Measurements from ENCODE around the gene BMP7.

DNA sequence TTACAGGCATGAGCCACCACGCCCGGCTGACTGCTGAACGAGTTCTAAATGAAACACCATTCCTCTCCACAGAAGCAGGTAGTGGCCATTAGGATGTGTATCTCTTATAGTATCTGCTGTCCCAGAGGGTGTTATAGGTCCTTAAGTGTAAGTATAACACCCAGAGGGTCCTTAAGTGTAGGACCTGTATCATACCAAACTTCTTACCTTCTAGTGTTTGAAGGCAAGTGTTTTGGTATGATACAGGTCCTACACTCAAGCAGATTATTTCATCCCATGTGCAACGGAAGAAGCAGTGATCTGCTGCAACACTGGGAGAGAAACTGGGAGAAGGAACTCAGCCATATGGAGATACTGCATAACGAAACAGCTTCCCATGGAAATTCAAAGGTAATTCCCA lies 17.4 kb downstream of the BMP7 start:
- TF ChIP-seq ZNF529 (tag by site-specific recombination; IDR thresholded peaks at IDR 0.05; ENCODE audit: insufficient replicate concordance) (no peak), ZNF791 (tag by site-specific recombination; IDR thresholded peaks at IDR 0.05) (no peak), ZNF830 (tag by site-specific recombination; IDR thresholded peaks at IDR 0.05; ENCODE audit: low read depth) (no peak), KLF16 (tag by site-specific recombination; IDR thresholded peaks at IDR 0.05) (no peak), MYNN (tag by site-specific recombination; IDR thresholded peaks at IDR 0.05; ENCODE audit: borderline replicate concordance) (no peak), HOXD13 (CRISPR knock-in tag; IDR thresholded peaks at IDR 0.05; ENCODE audit: borderline replicate concordance) (no peak), ZBTB48 (tag by site-specific recombination; IDR thresholded peaks at IDR 0.05) (no peak), ZNF19 (tag by site-specific recombination; IDR thresholded peaks at IDR 0.05; ENCODE audit: low read depth) (no peak), ZNF311 (tag by site-specific recombination; IDR thresholded peaks at IDR 0.05; ENCODE audit: borderline replicate concordance) (no peak), MEIS1 (CRISPR knock-in tag; IDR thresholded peaks at IDR 0.05; ENCODE audit: borderline replicate concordance) (no peak), ZNF302 (tag by site-specific recombination; IDR thresholded peaks at IDR 0.05; ENCODE audit: low read depth) (no peak)
- TF ChIP-seq, protein P1, sequence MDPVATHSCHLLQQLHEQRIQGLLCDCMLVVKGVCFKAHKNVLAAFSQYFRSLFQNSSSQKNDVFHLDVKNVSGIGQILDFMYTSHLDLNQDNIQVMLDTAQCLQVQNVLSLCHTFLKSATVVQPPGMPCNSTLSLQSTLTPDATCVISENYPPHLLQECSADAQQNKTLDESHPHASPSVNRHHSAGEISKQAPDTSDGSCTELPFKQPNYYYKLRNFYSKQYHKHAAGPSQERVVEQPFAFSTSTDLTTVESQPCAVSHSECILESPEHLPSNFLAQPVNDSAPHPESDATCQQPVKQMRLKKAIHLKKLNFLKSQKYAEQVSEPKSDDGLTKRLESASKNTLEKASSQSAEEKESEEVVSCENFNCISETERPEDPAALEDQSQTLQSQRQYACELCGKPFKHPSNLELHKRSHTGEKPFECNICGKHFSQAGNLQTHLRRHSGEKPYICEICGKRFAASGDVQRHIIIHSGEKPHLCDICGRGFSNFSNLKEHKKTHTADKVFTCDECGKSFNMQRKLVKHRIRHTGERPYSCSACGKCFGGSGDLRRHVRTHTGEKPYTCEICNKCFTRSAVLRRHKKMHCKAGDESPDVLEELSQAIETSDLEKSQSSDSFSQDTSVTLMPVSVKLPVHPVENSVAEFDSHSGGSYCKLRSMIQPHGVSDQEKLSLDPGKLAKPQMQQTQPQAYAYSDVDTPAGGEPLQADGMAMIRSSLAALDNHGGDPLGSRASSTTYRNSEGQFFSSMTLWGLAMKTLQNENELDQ (tag by site-specific recombination; IDR thresholded peaks at IDR 0.05; ENCODE audit: low read depth): no peak
- TF ChIP-seq, protein P2, sequence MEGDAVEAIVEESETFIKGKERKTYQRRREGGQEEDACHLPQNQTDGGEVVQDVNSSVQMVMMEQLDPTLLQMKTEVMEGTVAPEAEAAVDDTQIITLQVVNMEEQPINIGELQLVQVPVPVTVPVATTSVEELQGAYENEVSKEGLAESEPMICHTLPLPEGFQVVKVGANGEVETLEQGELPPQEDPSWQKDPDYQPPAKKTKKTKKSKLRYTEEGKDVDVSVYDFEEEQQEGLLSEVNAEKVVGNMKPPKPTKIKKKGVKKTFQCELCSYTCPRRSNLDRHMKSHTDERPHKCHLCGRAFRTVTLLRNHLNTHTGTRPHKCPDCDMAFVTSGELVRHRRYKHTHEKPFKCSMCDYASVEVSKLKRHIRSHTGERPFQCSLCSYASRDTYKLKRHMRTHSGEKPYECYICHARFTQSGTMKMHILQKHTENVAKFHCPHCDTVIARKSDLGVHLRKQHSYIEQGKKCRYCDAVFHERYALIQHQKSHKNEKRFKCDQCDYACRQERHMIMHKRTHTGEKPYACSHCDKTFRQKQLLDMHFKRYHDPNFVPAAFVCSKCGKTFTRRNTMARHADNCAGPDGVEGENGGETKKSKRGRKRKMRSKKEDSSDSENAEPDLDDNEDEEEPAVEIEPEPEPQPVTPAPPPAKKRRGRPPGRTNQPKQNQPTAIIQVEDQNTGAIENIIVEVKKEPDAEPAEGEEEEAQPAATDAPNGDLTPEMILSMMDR (tag by site-specific recombination; IDR thresholded peaks at IDR 0.05): no peak
- TF ChIP-seq, protein P3, sequence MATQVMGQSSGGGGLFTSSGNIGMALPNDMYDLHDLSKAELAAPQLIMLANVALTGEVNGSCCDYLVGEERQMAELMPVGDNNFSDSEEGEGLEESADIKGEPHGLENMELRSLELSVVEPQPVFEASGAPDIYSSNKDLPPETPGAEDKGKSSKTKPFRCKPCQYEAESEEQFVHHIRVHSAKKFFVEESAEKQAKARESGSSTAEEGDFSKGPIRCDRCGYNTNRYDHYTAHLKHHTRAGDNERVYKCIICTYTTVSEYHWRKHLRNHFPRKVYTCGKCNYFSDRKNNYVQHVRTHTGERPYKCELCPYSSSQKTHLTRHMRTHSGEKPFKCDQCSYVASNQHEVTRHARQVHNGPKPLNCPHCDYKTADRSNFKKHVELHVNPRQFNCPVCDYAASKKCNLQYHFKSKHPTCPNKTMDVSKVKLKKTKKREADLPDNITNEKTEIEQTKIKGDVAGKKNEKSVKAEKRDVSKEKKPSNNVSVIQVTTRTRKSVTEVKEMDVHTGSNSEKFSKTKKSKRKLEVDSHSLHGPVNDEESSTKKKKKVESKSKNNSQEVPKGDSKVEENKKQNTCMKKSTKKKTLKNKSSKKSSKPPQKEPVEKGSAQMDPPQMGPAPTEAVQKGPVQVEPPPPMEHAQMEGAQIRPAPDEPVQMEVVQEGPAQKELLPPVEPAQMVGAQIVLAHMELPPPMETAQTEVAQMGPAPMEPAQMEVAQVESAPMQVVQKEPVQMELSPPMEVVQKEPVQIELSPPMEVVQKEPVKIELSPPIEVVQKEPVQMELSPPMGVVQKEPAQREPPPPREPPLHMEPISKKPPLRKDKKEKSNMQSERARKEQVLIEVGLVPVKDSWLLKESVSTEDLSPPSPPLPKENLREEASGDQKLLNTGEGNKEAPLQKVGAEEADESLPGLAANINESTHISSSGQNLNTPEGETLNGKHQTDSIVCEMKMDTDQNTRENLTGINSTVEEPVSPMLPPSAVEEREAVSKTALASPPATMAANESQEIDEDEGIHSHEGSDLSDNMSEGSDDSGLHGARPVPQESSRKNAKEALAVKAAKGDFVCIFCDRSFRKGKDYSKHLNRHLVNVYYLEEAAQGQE (tag by site-specific recombination; IDR thresholded peaks at IDR 0.05): no peak
